ENCODE measurements around the gene CTH. TPM values are rescaled to one million over a fixed set of nuclear protein-coding genes. Genes with fewer than 3 reads are reported as not detected.
"Not testable (repeated sequence)": the region's sequence is repeated elsewhere in the genome, so short reads cannot be mapped to it uniquely, and the experiment has no call there.

Gene CTH
- total and polyA plus RNA-seq, 2 donors (not counting 1 experiment from before 2014, with no cell fraction given): 2.6 to 9.7 TPM

GRCh38 chr1:70366997-70367396 is 44.1 kb upstream of the CTH start:
- H3K4me3 ChIP-seq (replicated peaks in 1 of 4; ENCODE audit: control extremely low read depth in 1 of 4, insufficient read depth in 1 of 4, low read depth in 3 of 4, low read length in 4 of 4); H3K79me2 ChIP-seq (ENCODE audit: control insufficient read depth, insufficient read depth, low read length); DNase-seq (ENCODE audit: low read depth in 2 of 2); H3K36me3 ChIP-seq (ENCODE audit: control insufficient read depth, insufficient read depth, low read length); H3K27me3 ChIP-seq (ENCODE audit: control insufficient read depth, insufficient read depth, low read length); H3K9ac ChIP-seq (ENCODE audit: insufficient read depth, low read length); H2AFZ ChIP-seq (ENCODE audit: low read length); H4K20me1 ChIP-seq (ENCODE audit: control insufficient read depth, extremely low read depth, insufficient read depth, low read length); H3K27ac ChIP-seq (ENCODE audit: insufficient read depth, low read length); H3K9me3 ChIP-seq (ENCODE audit: control insufficient read depth, insufficient read depth, low read depth, low read length); H3K4me2 ChIP-seq (ENCODE audit: extremely low read depth, insufficient read depth, low read length); H3K4me1 ChIP-seq (ENCODE audit: control insufficient read depth, extremely low read depth, insufficient read depth, low read length): not testable (repeated sequence)

GRCh38 chr1:70367397-70367796 is 43.7 kb upstream of the CTH start:
- not testable (repeated sequence) for H3K9me3 ChIP-seq (ENCODE audit: control insufficient read depth, insufficient read depth, low read depth, low read length); H4K20me1 ChIP-seq (ENCODE audit: control insufficient read depth, extremely low read depth, insufficient read depth, low read length); H3K79me2 ChIP-seq (ENCODE audit: control insufficient read depth, insufficient read depth, low read length); H3K36me3 ChIP-seq (ENCODE audit: control insufficient read depth, insufficient read depth, low read length); H3K27ac ChIP-seq (ENCODE audit: insufficient read depth, low read length); DNase-seq (ENCODE audit: low read depth in 2 of 2); H3K4me2 ChIP-seq (ENCODE audit: extremely low read depth, insufficient read depth, low read length); H2AFZ ChIP-seq (ENCODE audit: low read length); H3K9ac ChIP-seq (ENCODE audit: insufficient read depth, low read length); H3K4me3 ChIP-seq (replicated peaks in 1 of 4; ENCODE audit: control extremely low read depth in 1 of 4, insufficient read depth in 1 of 4, low read depth in 3 of 4, low read length in 4 of 4); H3K4me1 ChIP-seq (ENCODE audit: control insufficient read depth, extremely low read depth, insufficient read depth, low read length); H3K27me3 ChIP-seq (ENCODE audit: control insufficient read depth, insufficient read depth, low read length)

DNA sequence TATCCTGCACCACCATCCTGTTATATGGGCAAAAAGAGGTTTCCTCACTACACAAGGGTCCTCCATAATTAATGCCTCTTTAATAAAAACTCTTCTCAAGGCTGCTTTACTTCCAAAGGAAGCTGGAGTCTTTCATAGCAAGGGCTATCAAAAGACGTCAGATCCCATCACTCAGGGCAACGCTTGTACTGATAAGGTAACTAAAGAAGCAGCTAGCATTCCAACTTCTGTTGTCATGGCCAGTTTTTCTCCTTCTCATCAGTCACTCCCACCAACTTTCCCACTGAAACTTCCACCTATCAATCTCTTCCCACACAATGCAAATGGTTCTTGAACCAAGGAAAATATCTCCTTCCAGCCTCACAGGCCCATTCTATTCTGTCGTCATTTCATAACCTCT is 39.5 kb upstream of the CTH start:
- not testable (repeated sequence) for H3K4me3 ChIP-seq (replicated peaks in 1 of 4; ENCODE audit: control extremely low read depth in 1 of 4, insufficient read depth in 1 of 4, low read depth in 3 of 4, low read length in 4 of 4); H3K9ac ChIP-seq (ENCODE audit: insufficient read depth, low read length); H3K27ac ChIP-seq (ENCODE audit: insufficient read depth, low read length); H3K9me3 ChIP-seq (ENCODE audit: control insufficient read depth, insufficient read depth, low read depth, low read length); H3K4me1 ChIP-seq (ENCODE audit: control insufficient read depth, extremely low read depth, insufficient read depth, low read length); H3K27me3 ChIP-seq (ENCODE audit: control insufficient read depth, insufficient read depth, low read length); H3K79me2 ChIP-seq (ENCODE audit: control insufficient read depth, insufficient read depth, low read length); H3K36me3 ChIP-seq (ENCODE audit: control insufficient read depth, insufficient read depth, low read length); H4K20me1 ChIP-seq (ENCODE audit: control insufficient read depth, extremely low read depth, insufficient read depth, low read length); H3K4me2 ChIP-seq (ENCODE audit: extremely low read depth, insufficient read depth, low read length); H2AFZ ChIP-seq (ENCODE audit: low read length)
- peak in 1 of 2 donors; percentile 36 for DNase-seq (ENCODE audit: low read depth in 2 of 2)

DNA sequence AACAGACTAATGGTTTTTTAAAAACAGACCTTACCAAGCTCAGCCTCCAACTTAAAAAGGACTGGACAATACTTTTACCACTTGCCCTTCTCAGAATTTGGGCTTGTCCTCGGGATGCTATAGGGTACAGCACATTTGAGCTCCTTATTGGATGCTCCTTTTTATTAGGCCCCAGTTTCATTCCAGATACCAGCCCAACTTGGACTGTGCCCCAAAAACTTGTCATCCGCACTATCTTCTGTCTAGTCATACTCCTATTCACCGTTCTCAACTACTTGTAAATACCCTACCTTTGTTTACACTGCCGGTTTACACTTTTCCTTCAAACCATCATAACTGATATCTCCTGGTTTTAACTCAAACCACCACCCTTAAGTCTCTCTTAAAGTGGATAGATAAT is 38.6 kb upstream of the CTH start:
- DNase-seq (ENCODE audit: low read depth in 2 of 2): no peak
- H3K79me2 ChIP-seq (ENCODE audit: control insufficient read depth, insufficient read depth, low read length): no peaks in the 10 kb centered on the region
- H3K9ac ChIP-seq (ENCODE audit: insufficient read depth, low read length): no peak overlapping the region
- H3K36me3 ChIP-seq (ENCODE audit: control insufficient read depth, insufficient read depth, low read length): no peaks in the 10 kb centered on the region
- no peak overlapping the region for H3K4me2 ChIP-seq (ENCODE audit: extremely low read depth, insufficient read depth, low read length)
- TF ChIP-seq EZH2 (IDR thresholded peaks at IDR 0.05; ENCODE audit: low read length, missing control alignments): no peak
- TF ChIP-seq, protein P1, sequence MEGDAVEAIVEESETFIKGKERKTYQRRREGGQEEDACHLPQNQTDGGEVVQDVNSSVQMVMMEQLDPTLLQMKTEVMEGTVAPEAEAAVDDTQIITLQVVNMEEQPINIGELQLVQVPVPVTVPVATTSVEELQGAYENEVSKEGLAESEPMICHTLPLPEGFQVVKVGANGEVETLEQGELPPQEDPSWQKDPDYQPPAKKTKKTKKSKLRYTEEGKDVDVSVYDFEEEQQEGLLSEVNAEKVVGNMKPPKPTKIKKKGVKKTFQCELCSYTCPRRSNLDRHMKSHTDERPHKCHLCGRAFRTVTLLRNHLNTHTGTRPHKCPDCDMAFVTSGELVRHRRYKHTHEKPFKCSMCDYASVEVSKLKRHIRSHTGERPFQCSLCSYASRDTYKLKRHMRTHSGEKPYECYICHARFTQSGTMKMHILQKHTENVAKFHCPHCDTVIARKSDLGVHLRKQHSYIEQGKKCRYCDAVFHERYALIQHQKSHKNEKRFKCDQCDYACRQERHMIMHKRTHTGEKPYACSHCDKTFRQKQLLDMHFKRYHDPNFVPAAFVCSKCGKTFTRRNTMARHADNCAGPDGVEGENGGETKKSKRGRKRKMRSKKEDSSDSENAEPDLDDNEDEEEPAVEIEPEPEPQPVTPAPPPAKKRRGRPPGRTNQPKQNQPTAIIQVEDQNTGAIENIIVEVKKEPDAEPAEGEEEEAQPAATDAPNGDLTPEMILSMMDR (conservative IDR thresholded peaks at IDR 0.05 in 1 of 2, IDR thresholded peaks at IDR 0.05 in 1 of 2; ENCODE audit: low read depth in 1 of 2, low read length in 2 of 2): no peak
- H2AFZ ChIP-seq (ENCODE audit: low read length): no peak overlapping the region
- no peaks in the 10 kb centered on the region for H3K27me3 ChIP-seq (ENCODE audit: control insufficient read depth, insufficient read depth, low read length)
- H3K27ac ChIP-seq (ENCODE audit: insufficient read depth, low read length): no peak overlapping the region
- no peaks in the 10 kb centered on the region for H3K9me3 ChIP-seq (ENCODE audit: control insufficient read depth, insufficient read depth, low read depth, low read length)
- H4K20me1 ChIP-seq (ENCODE audit: control insufficient read depth, extremely low read depth, insufficient read depth, low read length): no peaks in the 10 kb centered on the region
- no peaks in the 10 kb centered on the region for H3K4me1 ChIP-seq (ENCODE audit: control insufficient read depth, extremely low read depth, insufficient read depth, low read length)
- no peak overlapping the region for H3K4me3 ChIP-seq (replicated peaks in 1 of 4; ENCODE audit: control extremely low read depth in 1 of 4, insufficient read depth in 1 of 4, low read depth in 3 of 4, low read length in 4 of 4)

GRCh38 chr1:70373580-70373979 is 37.5 kb upstream of the CTH start:
- not testable (repeated sequence) for H3K4me3 ChIP-seq (replicated peaks in 1 of 4; ENCODE audit: control extremely low read depth in 1 of 4, insufficient read depth in 1 of 4, low read depth in 3 of 4, low read length in 4 of 4)

More at GRCh38 chr1:70373580-70373979, 37.5 kb upstream of the CTH start:
- not testable (repeated sequence) for H3K9ac ChIP-seq (ENCODE audit: insufficient read depth, low read length); H3K4me1 ChIP-seq (ENCODE audit: control insufficient read depth, extremely low read depth, insufficient read depth, low read length); H3K27ac ChIP-seq (ENCODE audit: insufficient read depth, low read length); H4K20me1 ChIP-seq (ENCODE audit: control insufficient read depth, extremely low read depth, insufficient read depth, low read length); H3K79me2 ChIP-seq (ENCODE audit: control insufficient read depth, insufficient read depth, low read length); H3K9me3 ChIP-seq (ENCODE audit: control insufficient read depth, insufficient read depth, low read depth, low read length); H2AFZ ChIP-seq (ENCODE audit: low read length); H3K36me3 ChIP-seq (ENCODE audit: control insufficient read depth, insufficient read depth, low read length); H3K27me3 ChIP-seq (ENCODE audit: control insufficient read depth, insufficient read depth, low read length); H3K4me2 ChIP-seq (ENCODE audit: extremely low read depth, insufficient read depth, low read length)
- DNase-seq (ENCODE audit: low read depth in 2 of 2): peak in 1 of 2 donors; percentile 31

Data from fibroblast of lung (primary cell).